GM12891 (cell line): ENCODE measurements around the gene EPGN.

ENCODE experiments used
- POLR2A ChIP-seq: IDR thresholded peaks from 2 replicates; pipeline ENCODE4 v1.6.1; 2011; ENCODE audit warnings: low read depth, low read length, control low read depth
- POLR2AphosphoS5 ChIP-seq: IDR thresholded peaks from 2 replicates; pipeline ENCODE4 v1.6.1; 2011; ENCODE audit warnings: low read depth, low read length, control low read depth
- POU2F2 ChIP-seq: IDR thresholded peaks from 2 replicates; pipeline ENCODE4 v1.6.1; 2011; ENCODE audit warnings: low read depth, mild to moderate bottlenecking, control low read depth, low read length, moderate library complexity
- SPI1 ChIP-seq: IDR thresholded peaks from 2 replicates; pipeline ENCODE4 v1.6.1; 2011; ENCODE audit warnings: low read depth, low read length, control low read depth
- TAF1 ChIP-seq: IDR thresholded peaks from 2 replicates; pipeline ENCODE4 v1.6.1; 2011; ENCODE audit warnings: low read depth, low read length, control low read depth

GRCh38 chr4:74361671-74362070, 53.4 kb downstream of the EPGN start:
- TF ChIP-seq POLR2A (no peak), SPI1 (no peak), POLR2AphosphoS5 (no peak), TAF1 (no peak), POU2F2 (no peak)
